NB4 (cell line): ENCODE results near the gene RAPGEF5.

Experiments used
- DNase-seq: peaks from one replicate; pipeline ENCODE4 v3.0.0; 2010; ENCODE audit warnings: low read depth
- H3K4me3 ChIP-seq: one replicate; pipeline ENCODE4 v1.5.1; 2011; ENCODE audit warnings: mild to moderate bottlenecking, low read depth, low read length, moderate library complexity
- CTCF ChIP-seq: IDR thresholded peaks from one replicate; pipeline ENCODE4 v1.5.1; 2012; ENCODE audit warnings: low read depth, low read length
- MYC ChIP-seq: IDR thresholded peaks from 2 replicates; pipeline ENCODE4 v1.6.1; 2011; ENCODE audit warnings: low read depth, low read length
- POLR2A ChIP-seq: IDR thresholded peaks from 2 replicates; pipeline ENCODE4 v1.6.1; 2011; ENCODE audit warnings: mild to moderate bottlenecking; ENCODE audit not compliant: insufficient read length; ENCODE audit errors: extremely low read depth
- TF ChIP-seq, protein P1 (sequence below): IDR thresholded peaks from 2 replicates; pipeline ENCODE4 v1.6.1; 2011; ENCODE audit warnings: low read depth, low read length

The RAPGEF5 gene

DNA sequence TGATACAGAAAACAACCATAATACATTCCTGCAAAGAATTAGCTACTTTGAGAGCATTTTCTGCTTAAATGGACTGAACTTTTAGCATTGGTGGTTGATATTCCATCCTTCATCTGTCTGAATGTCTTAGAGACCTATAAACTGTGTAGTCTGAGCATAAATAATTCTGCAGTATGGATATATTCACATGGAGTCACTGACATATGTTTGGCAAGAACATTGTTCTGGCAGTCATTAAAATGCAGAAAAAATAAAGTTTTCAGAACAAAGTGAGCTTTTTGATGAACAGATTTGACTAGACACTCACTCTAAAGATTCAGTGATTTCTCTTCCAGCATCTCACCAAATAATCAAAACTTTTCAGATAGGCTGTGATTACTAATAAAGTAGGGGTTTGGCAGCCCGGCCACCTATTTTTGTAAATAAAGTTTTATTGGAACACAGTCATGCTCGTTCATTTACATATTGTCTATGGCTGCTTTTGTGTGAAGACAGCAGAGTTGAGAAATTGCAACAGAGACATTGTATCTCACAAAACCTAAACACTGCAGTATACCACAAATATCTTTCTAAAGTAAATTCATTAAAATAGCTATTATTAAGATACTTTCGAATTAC lies 44.1 kb upstream of the RAPGEF5 start:
- no peak for DNase-seq
- no peak overlapping the region for H3K4me3 ChIP-seq
- TF ChIP-seq MYC = no peak

DNA sequence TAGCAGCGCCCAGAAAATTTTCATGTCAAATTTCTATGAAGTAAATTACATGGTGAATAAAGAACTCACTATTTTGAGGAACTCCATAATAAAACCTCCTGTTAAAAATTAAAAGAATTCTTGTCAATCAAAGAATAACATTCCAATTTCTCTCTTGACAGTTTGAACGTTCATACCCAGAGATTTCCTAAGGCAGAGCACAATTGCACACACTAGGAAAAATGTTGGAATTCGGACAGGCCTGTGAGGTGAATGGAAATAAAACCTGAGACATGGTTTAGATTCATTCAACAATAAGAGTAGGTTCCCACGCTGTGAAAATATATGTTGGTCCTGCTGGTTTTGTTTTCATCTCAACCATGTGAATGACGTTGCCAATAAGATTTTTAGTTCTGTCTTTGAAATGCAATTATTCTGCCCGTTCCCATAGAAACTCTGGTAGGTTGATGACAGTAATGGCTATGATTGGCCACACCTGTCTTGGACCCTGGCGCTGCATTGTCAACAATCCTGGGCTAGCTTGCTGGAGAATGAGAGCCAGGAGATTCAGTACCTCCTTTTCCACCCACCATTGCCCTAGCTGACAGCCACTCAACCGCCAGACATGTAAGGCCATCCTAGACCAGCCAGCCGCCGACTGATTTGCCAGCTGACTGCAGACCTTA lies 43.3 kb upstream of the RAPGEF5 start:
- TF ChIP-seq MYC (no peak), CTCF (no peak), POLR2A (no peak)
- TF ChIP-seq, protein P1, sequence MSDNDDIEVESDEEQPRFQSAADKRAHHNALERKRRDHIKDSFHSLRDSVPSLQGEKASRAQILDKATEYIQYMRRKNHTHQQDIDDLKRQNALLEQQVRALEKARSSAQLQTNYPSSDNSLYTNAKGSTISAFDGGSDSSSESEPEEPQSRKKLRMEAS = no peak
- H3K4me3 ChIP-seq = no peak overlapping the region
- no peak for DNase-seq

GRCh38 chr7:22399546-22399945 lies 42.6 kb upstream of the RAPGEF5 start:
- DNase-seq = no peak
- TF ChIP-seq, protein P1 = no peak
- TF ChIP-seq POLR2A (no peak), CTCF (no peak), MYC (no peak)
- no peak overlapping the region for H3K4me3 ChIP-seq

- TF ChIP-seq, protein P1 = no peak
- TF ChIP-seq POLR2A = no peak
- no peak overlapping the region for H3K4me3 ChIP-seq
- no peak for DNase-seq
Observed at GRCh38 chr7:22399091-22399490, 42.1 kb upstream of the RAPGEF5 start.

- TF ChIP-seq CTCF (no peak), MYC (no peak), POLR2A (no peak)
- TF ChIP-seq, protein P1 = no peak
- no peak for DNase-seq
- no peak overlapping the region for H3K4me3 ChIP-seq
Observed at GRCh38 chr7:22397981-22398380, 41.0 kb upstream of the RAPGEF5 start.

DNA sequence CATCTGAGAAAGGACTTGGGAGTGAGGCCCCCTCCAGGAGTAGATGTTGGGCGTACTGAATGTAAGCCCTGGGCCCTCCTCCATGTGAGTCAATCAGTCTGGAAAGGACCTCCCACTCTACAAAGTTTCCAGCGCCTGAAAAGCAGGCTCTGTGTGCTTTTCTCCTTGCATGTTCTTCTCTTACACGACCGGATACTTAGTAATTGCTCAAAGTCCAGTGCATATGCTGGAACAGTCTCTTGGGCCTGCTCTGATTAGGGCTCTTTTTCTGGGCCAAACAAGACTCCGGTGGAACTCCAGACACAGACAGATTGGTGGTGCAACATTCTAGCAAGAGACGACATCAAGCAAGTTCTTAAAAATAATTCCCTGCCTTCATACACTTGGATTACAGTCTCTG lies 38.3 kb upstream of the RAPGEF5 start:
- TF ChIP-seq CTCF (no peak), POLR2A (no peak), MYC (no peak)
- TF ChIP-seq, protein P1 = no peak
- no peak overlapping the region for H3K4me3 ChIP-seq
- no peak for DNase-seq

DNA sequence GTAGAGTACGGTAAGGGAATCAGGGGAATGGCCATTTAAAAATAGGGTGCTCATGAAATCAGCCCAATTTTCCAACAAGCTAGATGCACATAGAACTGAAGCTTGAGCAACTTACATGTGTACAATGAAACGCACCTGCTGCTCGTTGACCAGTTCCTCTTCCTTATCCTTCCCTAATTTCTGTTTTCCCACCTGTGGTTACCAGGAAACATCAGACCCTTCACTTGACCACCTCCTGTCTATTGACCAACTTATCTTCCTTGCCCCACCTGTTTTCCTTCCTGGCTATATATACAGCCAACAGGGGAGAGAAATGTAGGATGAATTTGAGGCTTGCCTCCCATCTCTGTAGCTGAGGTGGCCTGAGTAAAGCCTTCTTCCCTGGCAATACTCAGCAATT lies 37.8 kb upstream of the RAPGEF5 start:
- DNase-seq = no peak

More for the DNA sequence above, 37.8 kb upstream of the RAPGEF5 start:
- TF ChIP-seq POLR2A (no peak), CTCF (no peak), MYC (no peak)
- TF ChIP-seq, protein P1 = no peak
- H3K4me3 ChIP-seq = no peak overlapping the region
